IPS-18a (cell line): Measurements from ENCODE around the gene PANX2.

Experiments used
- H3K27ac ChIP-seq: one replicate; pipeline ENCODE4 v1.5.1; 2013; ENCODE audit warnings: low read length
- H3K27me3 ChIP-seq: one replicate; pipeline ENCODE4 v1.6.1; 2013; ENCODE audit warnings: mild to moderate bottlenecking, low read length; ENCODE audit not compliant: control insufficient read depth, insufficient read depth
- H3K36me3 ChIP-seq: one replicate; pipeline ENCODE4 v1.6.1; 2013; ENCODE audit warnings: low read depth, low read length; ENCODE audit not compliant: control insufficient read depth
- H3K4me1 ChIP-seq: one replicate; pipeline ENCODE4 v1.6.1; 2013; ENCODE audit warnings: low read depth, low read length; ENCODE audit not compliant: control insufficient read depth
- H3K4me3 ChIP-seq: one replicate; pipeline ENCODE4 v1.5.1; 2013; ENCODE audit warnings: low read length
- H3K9ac ChIP-seq: one replicate; pipeline ENCODE4 v1.6.1; 2013; ENCODE audit warnings: mild to moderate bottlenecking, low read length, moderate library complexity
- H3K9me3 ChIP-seq: one replicate; pipeline ENCODE4 v1.6.1; 2013; ENCODE audit warnings: low read depth, low read length; ENCODE audit not compliant: control insufficient read depth

PANX2 gene

GRCh38 chr22:50183141-50183971 lies 12.8 kb downstream of the PANX2 start:
- Histone ChIP-seq H3K4me1 (no peaks in the 10 kb centered on the region), H3K4me3 (no peak overlapping the region), H3K36me3 (no peaks in the 10 kb centered on the region), H3K9me3 (no peaks in the 10 kb centered on the region), H3K27me3 (no peaks in the 10 kb centered on the region), H3K9ac (no peak overlapping the region), H3K27ac (no peak overlapping the region)

DNA sequence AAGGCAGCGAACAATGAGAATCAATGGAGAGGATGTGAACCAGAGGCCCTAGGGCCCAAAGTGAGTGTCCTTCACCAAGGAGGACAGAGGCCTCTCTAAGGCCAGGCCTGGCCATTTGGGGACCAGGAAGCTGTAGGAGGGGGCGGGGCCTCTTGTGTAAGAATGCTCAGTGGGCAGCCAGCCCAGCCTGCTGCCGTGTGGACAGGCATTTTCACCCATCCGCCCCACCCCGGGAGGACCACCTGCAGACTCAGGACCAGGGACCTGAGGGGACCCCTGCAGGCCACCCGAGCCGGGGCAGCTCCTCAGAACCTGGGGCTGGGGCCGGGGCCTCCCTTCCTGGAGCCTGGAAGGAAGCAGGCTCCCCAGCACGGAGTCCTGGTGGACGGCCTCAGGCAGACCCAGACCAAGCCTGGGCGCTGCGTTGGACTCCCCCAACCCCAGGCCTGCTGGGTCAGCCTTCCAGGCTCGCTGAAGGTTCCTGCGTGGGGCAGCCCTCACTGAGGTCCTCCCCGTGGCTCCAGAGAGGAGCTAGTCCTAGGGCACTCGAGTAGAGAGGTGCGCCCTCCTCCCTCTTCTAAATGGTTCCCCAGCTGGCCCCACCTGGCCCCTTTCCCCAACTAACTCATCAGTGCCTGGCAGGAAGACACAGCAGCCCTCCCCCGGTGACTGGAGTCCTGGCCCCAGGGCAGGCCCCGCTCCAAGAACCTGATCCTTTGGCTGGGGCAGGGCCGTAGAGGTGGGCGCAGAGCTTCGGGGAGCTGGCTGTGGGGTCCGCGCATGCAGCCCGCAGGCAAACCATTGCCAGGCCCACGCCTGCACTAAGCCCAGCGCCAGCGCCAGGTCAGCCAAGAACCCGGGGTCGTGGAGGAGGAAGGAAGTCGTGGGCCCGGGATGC lies 13.7 kb downstream of the PANX2 start:
- Histone ChIP-seq H3K36me3 (no peaks in the 10 kb centered on the region), H3K4me1 (no peaks in the 10 kb centered on the region), H3K9me3 (no peaks in the 10 kb centered on the region), H3K4me3 (no peak overlapping the region), H3K9ac (no peak overlapping the region), H3K27ac (no peak overlapping the region), H3K27me3 (no peaks in the 10 kb centered on the region)

DNA sequence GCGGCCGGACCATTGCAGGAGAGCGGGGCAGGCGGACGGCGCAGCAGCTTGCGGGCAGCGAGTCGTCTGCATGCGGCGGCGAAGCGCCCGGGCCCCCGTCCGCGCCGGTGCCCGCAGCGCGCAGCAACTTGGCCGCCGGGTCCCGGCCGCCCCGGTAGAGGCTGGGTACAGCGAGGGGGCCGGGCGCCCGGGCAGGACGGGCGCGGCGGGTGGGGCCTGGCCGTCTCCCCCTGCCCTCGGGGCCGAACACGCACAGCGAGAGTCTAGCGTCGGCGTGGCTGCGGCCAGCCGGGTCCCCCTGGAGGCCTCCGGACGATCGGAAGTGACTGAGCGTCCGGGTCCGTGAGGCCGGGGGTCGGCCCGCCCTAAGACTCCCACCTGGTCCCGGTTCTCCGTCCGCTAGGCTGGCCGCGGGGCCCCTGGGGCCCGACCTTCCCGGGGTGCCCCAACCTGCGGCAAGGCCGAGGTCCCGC lies 14.4 kb downstream of the PANX2 start:
- no peaks in the 10 kb centered on the region for H3K9me3 ChIP-seq
- no peak overlapping the region for H3K4me3 ChIP-seq
- no peak overlapping the region for H3K27ac ChIP-seq
- H3K27me3 ChIP-seq: no peaks in the 10 kb centered on the region
- no peaks in the 10 kb centered on the region for H3K36me3 ChIP-seq
- H3K4me1 ChIP-seq: no peaks in the 10 kb centered on the region
- H3K9ac ChIP-seq: no peak overlapping the region

DNA sequence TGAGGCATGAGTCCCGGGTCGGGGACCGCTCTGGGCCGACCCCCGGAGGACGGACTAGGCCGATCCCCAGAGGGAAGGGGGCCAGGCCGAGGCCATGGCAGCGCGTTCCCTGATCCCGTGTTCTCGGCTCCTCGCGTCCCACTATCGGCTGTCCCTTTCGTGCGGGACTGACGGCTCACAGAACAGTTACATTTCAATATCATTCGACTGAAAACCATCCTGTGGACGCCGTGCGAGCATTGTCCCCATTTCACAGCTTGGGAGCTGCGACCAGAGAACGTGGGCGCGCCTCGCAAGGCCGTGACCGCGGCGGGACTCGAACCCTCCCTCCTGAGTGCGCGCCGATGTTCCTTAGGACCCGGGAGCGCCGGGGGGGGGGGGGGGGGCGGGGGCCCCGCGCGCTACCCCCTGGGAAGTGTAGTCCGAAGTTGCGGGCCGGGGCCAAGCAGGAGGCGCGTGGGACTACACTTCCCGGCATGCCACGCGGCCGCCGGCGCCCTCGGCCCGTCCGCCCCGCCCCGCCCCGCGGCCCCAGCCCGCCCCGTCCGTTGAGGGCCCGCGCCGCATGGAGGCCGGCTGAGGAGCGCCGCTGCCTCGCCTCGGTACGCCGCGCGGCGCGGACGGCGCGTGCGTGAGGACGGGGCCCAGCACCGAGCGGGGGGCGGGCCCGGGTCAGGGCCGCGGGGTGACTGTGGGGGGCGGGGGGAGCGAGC lies 15.0 kb downstream of the PANX2 start, which contains the start of gene TRABD:
TRABD (plus strand) TSS at position 539 of the 713 bp plus-strand sequence. CDS start 7,148 bp downstream, outside the sequence.
- Histone ChIP-seq H3K4me1 (no peaks in the 10 kb centered on the region), H3K27ac (no peak within 1 kb of the TSS), H3K4me3 (peak within 1 kb of the TSS; percentile 66), H3K9ac (peak within 1 kb of the TSS; percentile 52), H3K9me3 (no peaks in the 10 kb centered on the region), H3K36me3 (no peaks in the 10 kb centered on the region), H3K27me3 (no peaks in the 10 kb centered on the region)

DNA sequence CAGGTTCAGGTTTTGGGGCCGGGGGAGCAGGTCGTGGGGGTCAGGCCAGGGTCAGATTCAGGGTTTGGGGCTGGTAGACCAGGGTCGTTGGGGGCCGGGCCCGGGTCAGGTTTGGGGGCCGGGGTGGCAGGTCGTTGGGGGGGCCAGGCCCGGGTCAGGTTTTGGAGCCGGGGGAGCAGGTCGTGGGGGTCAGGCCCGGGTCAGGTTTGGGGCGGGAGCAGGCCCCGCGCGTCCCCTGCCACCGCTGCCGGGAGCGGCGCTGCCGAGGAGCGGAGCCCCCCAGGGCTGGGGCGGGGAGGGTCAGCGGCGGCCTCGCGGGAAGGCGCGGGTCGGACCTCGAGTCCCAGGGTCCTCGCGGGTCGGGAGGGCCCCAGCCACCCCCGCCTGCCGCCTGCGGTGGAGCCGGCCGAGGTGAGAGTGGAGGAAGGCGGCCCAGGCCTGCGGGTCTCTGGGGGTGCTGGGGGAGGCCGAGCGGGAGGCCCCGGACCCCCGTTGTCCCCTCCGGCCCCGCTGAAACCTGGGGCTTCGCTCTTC lies 15.7 kb downstream of the PANX2 start:
- Histone ChIP-seq H3K36me3 (no peaks in the 10 kb centered on the region), H3K4me1 (no peaks in the 10 kb centered on the region), H3K9me3 (no peaks in the 10 kb centered on the region), H3K4me3 (peak overlapping the region; percentile 66), H3K9ac (peak overlapping the region; percentile 52), H3K27ac (no peak overlapping the region), H3K27me3 (no peaks in the 10 kb centered on the region)

DNA sequence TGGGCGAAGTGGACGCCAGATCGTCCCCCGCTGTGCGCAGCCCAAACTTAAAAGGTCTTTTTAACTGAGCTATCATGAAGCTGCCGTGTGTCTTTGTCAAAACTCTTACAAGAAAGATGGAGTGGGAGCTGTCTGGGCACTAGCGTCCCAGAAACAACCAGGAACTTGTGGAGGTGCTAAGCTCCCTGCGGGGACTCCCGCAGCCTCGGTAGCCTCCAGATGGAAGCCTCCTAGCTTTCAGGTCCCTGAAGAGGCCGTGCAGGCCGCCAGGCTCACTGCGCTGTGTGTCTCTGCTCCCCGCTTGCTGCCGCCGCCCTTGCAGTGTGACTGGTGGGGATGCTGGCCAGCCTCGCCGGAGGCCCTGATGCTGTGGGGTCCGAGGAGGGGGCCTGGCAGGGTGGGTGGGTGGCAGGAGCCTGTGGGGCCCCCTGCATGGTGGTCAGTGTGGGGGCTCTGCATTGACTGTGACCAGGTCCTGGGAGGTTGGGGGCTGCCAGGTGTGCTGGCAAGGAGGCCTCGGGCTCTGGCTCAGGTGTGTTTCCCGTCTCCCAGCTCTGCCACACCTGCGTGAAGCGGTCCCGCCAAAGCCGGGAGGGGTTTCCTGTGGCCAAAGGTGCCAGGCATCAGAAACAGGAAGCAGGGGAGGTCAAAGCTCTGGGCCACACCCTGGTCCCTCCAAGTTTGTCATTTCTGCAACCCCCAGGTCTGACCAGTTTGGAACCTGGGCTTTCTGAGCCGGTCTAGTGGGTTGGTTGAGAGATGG lies 16.4 kb downstream of the PANX2 start:
- no peaks in the 10 kb centered on the region for H3K4me1 ChIP-seq
- peak overlapping the region; percentile 66 for H3K4me3 ChIP-seq
- H3K9ac ChIP-seq: peak overlapping the region; percentile 52

DNA sequence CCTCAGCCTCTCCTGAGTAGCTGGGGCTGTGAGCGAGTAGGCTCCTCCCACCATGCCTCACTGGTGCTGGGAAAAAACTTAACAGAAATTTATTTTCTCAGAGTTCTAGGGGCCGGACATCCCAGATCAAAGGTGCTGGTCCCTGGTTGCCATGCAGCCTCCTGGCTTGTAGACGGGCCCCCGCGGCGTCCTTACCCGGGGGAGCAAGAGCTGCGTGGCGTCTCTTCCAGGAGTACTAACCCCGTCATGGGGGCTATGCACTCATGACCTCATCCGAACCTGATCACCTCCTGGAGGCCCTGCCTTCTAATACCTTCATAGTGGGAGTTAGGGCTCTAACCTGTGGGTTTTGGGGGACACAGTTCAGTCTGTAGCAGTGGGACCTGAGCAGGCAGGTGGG lies 17.8 kb downstream of the PANX2 start:
- no peak overlapping the region for H3K9ac ChIP-seq
- H3K4me3 ChIP-seq: no peak overlapping the region
- no peaks in the 10 kb centered on the region for H3K27me3 ChIP-seq
- H3K9me3 ChIP-seq: no peaks in the 10 kb centered on the region
- H3K4me1 ChIP-seq: no peaks in the 10 kb centered on the region
- H3K27ac ChIP-seq: no peak overlapping the region
- no peaks in the 10 kb centered on the region for H3K36me3 ChIP-seq

More for the DNA sequence above, 16.4 kb downstream of the PANX2 start:
- Histone ChIP-seq H3K9me3 (no peaks in the 10 kb centered on the region), H3K36me3 (no peaks in the 10 kb centered on the region), H3K27ac (no peak overlapping the region), H3K27me3 (no peaks in the 10 kb centered on the region)

DNA sequence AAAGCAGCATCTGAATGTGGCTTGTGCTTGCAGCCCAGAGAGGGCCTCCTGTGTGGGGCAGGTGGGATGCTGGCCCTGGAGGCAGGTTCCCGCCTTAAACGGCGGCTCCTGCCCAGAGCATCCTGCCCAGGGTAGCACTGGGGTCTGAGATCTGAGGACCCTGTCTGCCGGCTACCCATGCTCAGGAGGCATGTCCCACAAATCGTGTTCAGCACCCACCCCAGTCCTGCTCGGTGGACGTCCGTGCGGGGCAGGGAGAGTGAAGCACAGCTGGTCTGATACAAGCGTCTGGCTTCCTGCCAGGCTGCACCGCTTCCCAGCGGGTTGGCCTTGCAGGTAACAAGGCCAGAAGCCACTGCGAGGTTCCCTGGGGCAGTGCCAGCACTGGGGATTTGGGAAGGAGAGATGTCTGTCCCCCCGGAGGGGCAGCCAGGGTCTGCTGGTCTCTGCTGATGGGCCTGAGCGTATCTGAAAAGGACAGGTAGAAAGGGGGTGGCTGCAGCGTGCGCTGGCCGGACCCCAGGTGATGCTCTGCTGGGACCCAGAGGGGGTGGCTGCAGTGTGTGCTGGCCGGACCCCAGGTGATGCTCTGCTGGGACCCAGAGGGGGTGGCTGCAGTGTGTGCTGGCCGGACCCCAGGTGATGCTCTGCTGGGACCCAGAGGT lies 18.8 kb downstream of the PANX2 start:
- H3K27ac ChIP-seq: no peak overlapping the region
- H3K4me1 ChIP-seq: no peaks in the 10 kb centered on the region
- no peaks in the 10 kb centered on the region for H3K27me3 ChIP-seq
- H3K9ac ChIP-seq: no peak overlapping the region
- no peak overlapping the region for H3K4me3 ChIP-seq
- no peaks in the 10 kb centered on the region for H3K9me3 ChIP-seq
- peaks cover 3% of the 10 kb centered on the region for H3K36me3 ChIP-seq

DNA sequence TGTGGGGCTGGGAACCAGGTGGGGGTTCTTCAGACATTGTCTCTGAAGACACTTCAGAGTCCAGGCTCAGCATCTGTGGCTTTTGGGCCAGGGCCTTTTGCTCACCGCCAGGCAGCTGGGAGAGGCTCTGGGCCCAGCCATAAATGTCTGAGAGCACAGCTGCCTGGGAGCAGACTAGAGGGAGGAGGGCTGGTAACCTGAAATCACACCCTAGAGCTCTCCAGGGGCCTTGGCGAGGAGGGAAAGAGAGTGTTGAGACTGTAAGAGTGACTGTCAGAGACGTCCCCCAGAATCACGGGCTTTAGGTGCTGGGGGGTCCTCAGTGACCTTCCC lies 19.3 kb downstream of the PANX2 start:
- Histone ChIP-seq H3K9me3 (no peaks in the 10 kb centered on the region), H3K27me3 (no peaks in the 10 kb centered on the region), H3K36me3 (peaks cover 8% of the 10 kb centered on the region), H3K27ac (no peak overlapping the region), H3K4me1 (no peaks in the 10 kb centered on the region), H3K4me3 (no peak overlapping the region), H3K9ac (no peak overlapping the region)

- Histone ChIP-seq H3K4me3 (peak overlapping the region; percentile 34), H3K9me3 (no peaks in the 10 kb centered on the region), H3K27ac (no peak overlapping the region), H3K27me3 (no peaks in the 10 kb centered on the region), H3K4me1 (no peaks in the 10 kb centered on the region), H3K36me3 (peaks cover 10% of the 10 kb centered on the region), H3K9ac (peak overlapping the region; percentile 24)
Observed at GRCh38 chr22:50190182-50190940, 19.8 kb downstream of the PANX2 start.
